Kidney tubule cell (primary cell): Measurements from ENCODE around the gene PRXL2A.
A peak's percentile ranks its signal among the peaks of the same experiment; 100 is the strongest.

Experiments used
- DNase-seq: peaks from one replicate; pipeline ENCODE4 v3.0.0-alpha.2; 2018; ENCODE audit warnings: low spot score

PRXL2A gene

GRCh38 chr10:80444646-80445319 is 36.4 kb downstream of the PRXL2A start:
- DNase-seq, result peak; percentile 78

DNA sequence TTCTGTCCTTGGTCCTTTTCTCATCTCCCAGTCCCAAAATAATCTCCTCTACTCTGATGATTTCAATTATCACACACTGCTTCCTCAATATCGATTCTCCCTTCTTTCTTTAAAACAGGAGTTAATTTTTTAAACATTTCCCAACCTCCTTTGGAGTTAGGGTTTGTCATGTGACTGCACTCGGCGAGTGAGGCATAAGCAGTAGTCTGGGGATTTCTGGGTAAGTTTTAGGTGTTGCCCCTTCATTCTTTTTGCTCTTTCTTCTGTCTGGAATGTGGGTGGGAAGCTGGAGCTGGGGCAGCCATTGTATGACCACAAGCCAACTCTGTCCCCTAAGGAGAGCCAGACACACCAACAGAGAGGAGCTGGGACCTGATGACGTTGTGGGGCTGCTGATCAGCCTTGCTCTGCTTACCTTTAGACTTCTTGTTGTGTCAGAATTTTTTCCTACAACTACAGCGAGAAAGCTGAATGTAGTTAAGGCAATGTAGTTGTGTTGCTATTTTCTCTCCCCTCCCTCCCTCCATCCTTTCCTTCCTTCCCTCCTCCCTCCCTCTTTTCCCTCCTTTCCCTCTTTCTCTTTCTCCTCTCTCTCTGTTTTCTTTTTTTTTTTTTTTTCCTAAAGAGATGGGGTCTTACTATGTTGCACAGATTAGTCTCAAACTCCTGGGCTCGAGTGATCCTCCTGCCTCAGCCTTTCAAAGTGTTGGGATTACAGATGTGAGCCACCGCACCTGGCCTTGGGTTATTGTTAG is 39.3 kb downstream of the PRXL2A start:
- no peak for DNase-seq

- no peak for DNase-seq
These were observed 40.0 kb downstream of the PRXL2A start for GRCh38 chr10:80448209-80448942.

DNA sequence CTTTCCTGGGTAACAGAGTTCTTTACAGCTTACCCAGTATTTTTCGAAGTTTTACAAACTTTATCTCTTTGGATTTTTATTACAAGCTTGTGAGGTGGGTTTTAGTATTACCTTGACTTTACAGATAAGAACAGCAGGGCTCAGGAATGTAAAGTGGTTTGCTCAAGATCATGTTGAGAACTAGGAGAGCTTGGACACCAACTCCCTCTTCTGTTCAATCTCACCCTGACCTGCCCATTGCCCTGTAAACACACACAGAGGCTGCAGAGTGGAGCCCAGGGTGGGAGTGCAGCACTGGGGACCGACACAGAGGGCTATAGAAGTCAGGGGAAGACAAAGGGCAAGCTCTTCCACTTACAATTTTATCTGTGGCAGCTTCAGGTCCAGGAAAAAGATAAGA is 41.2 kb downstream of the PRXL2A start:
- no peak for DNase-seq

- no peak for DNase-seq
These were observed 42.8 kb downstream of the PRXL2A start for GRCh38 chr10:80451132-80451531.

DNA sequence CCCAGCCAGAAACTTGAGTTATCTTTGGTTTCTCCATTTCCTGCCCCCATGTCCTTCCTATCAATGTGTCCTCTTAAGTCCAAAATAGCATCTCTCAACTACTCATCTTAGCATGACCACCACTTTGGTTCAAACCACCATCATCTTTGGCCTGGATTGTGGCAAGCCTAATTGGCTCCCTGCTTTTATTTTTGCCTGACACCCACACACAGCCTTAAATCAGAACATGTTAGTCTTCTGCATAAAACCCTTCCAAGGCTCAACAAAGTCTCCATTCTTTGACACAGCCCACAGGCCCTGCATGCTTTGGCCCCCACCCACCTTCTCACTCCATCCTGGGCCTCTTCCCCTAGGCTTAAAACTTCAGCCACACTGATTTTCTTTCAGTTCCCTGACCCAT is 43.7 kb downstream of the PRXL2A start:
- no peak for DNase-seq

DNA sequence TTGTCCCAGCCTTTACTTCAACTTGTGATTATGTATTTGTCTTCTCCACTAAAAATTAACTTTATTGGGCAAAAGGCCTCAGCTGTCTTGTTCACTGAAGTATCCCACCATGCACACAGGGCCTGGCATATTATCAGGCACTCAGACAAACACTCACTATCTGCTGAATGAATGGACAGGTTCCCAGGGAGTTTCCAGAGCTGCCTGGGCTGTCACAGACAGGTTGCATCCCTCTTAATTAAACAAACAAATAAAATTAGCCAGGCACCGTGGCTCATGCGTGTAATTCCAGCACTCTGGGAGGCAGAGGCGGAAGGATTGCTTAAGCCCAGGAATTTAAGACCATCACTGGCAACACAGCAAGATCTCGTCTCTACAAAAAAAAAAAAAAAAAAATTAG is 44.3 kb downstream of the PRXL2A start:
- DNase-seq, result peak; percentile 64

DNA sequence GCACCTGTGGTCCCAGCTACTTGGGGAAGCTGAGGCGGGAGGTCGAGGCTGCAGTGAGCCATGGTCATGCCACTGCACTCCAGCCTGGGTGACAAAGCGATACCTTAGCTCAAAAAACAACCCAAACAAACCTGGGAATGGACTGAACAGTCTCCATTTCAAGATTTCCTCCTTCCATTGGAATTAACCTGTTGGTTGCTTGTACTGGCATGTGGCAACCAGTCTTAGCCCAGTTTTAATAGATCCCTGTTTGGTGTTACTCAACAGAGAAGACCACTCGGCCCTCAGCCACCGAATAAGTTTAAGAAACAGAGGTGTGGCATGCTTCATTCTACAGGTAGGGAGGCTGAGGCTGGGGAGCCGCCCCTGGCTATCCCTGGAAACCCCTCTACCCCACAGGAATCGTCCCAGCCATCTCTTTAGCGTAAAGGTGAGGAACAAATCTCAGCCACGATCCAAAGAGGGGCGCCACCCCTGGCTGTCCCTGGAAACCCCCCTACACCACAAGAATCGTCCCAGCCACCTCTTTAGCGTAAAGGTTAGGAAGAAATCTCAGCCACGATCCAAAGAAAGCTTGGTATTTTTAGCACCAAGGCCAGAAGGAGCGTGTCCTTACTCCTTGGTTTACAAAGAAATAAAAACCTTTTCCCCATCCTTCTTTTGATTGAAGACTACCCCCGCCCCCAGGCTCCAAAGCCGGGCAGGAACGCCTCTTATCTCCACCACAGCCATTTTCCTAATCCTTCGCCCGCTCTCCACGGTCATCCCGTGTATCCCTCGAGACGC is 44.9 kb downstream of the PRXL2A start:
- no peak for DNase-seq

DNA sequence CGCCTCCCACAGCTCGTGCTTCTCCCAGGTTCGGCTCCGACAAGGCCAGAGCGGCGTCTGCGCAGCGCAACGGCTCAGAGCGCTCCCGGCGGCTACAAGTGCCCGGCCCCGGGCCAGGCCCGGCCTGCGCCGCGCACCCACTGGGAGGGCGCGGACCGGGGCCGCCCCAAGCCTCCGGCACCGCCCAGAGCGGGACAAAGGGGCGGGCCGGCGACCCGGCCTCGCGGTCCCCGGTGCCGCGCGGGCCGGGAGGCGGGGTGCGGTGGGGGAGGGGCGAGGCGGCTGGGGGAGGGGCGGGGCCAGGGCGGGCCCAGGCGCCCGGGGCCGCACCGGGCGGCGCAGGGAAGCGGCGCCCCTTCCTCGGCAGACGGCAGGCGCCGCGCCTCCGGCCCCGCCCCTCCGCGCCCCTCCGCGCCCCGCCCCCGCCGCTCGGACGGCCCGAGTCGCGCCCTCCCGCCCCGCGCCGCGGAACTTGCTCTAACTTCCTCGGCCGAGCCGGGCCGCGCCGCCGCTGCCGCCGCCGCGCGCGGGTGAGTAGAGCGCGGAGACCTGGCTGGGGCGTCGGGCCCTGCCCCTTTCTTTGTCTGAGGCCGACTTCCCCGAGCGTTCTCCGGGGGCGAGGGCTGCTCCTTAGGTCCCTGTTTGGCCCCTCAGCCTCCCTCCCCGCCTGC is 45.6 kb downstream of the PRXL2A start, which contains the start of gene TSPAN14:
TSS of gene TSPAN14 (plus strand) at position 469 of the 671 bp plus-strand sequence. CDS start 34,924 bp downstream, outside the sequence.
- DNase-seq, result peak; percentile 87

- DNase-seq, result peak; percentile 51
These were observed 46.4 kb downstream of the PRXL2A start for GRCh38 chr10:80454513-80455460.

- no peak for DNase-seq
These were observed 47.4 kb downstream of the PRXL2A start for GRCh38 chr10:80455461-80456349.

GRCh38 chr10:80457554-80458262 is 49.4 kb downstream of the PRXL2A start:
- DNase-seq, result no peak

DNA sequence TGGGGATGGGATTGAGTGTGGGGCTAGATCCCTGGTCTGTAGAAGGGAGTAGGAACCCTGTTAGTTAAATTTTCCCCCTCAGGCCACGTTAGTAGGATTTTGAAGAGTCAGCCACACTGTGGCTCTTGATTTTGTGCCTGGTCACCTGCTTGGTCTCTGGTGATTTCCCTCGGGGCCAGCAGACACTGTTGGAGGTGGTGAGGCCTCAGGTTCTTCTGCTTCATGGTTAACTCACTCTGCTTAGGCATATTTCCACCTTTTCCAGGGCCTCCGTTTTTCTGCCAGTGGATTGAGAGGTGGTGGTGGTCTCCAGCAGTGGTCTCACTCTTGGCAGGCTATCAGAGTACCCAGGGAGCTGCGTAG is 49.9 kb downstream of the PRXL2A start:
- no peak for DNase-seq

GRCh38 chr10:80458638-80459037 is 50.3 kb downstream of the PRXL2A start:
- no peak for DNase-seq

GRCh38 chr10:80459047-80459865 is 50.9 kb downstream of the PRXL2A start:
- peak; percentile 61 for DNase-seq

- peak; percentile 88 for DNase-seq
These were observed 52.3 kb downstream of the PRXL2A start for GRCh38 chr10:80460399-80461207.
